HG02571 (cell line): ENCODE results near the gene RTL10.
"Not testable (repeated sequence)": the region's sequence is repeated elsewhere in the genome, so short reads cannot be mapped to it uniquely, and the experiment has no call there.

ENCODE experiments used
- ATAC-seq: cut with Tn5 transposase; IDR thresholded peaks from one replicate; pipeline ENCODE4 v1.9.1; 2021; ENCODE audit warnings: mild to moderate bottlenecking, moderate library complexity; ENCODE audit not compliant: unreplicated experiment

Gene RTL10

GRCh38 chr22:19846620-19847344 lies 7.9 kb downstream of the RTL10 start:
- no peak for ATAC-seq

GRCh38 chr22:19845054-19845722 lies 9.5 kb downstream of the RTL10 start:
- no peak for ATAC-seq

GRCh38 chr22:19844377-19845053 lies 10.2 kb downstream of the RTL10 start:
- ATAC-seq, result no peak

- no peak for ATAC-seq
Measured at GRCh38 chr22:19843857-19844376, 10.8 kb downstream of the RTL10 start.

- ATAC-seq, result no peak
Measured at GRCh38 chr22:19843107-19843856, 11.4 kb downstream of the RTL10 start.

GRCh38 chr22:19842393-19843106 lies 12.1 kb downstream of the RTL10 start:
- ATAC-seq, result no peak

GRCh38 chr22:19841641-19842392 lies 12.9 kb downstream of the RTL10 start:
- no peak for ATAC-seq

GRCh38 chr22:19840955-19841640 lies 13.6 kb downstream of the RTL10 start:
- ATAC-seq, result no peak

- ATAC-seq, result no peak
Measured at GRCh38 chr22:19840059-19840458, 14.6 kb downstream of the RTL10 start.

GRCh38 chr22:19837915-19838314 lies 16.8 kb downstream of the RTL10 start:
- no peak for ATAC-seq

- ATAC-seq, result no peak
Measured at GRCh38 chr22:19836512-19836911, 18.2 kb downstream of the RTL10 start.

GRCh38 chr22:19834599-19834998 lies 20.1 kb downstream of the RTL10 start:
- no peak for ATAC-seq

GRCh38 chr22:19833327-19833726 lies 21.3 kb downstream of the RTL10 start:
- ATAC-seq, result not testable (repeated sequence)

- ATAC-seq, result no peak
Measured at GRCh38 chr22:19832476-19833108, 22.1 kb downstream of the RTL10 start.

GRCh38 chr22:19831979-19832378 lies 22.7 kb downstream of the RTL10 start:
- not testable (repeated sequence) for ATAC-seq

GRCh38 chr22:19831016-19831415 lies 23.7 kb downstream of the RTL10 start:
- no peak for ATAC-seq

GRCh38 chr22:19828035-19828401 lies 26.7 kb downstream of the RTL10 start:
- ATAC-seq, result no peak

- ATAC-seq, result no peak
Measured at GRCh38 chr22:19827341-19828034, 27.2 kb downstream of the RTL10 start.
